HEK293 (cell line): Measurements from ENCODE around the gene TEDDM1.

ENCODE experiments used
- CTCF ChIP-seq: fragments of 450-650 bp; formaldehyde crosslinking; IDR thresholded peaks from 2 replicates; pipeline ENCODE4 v1.5.1; 2016; ENCODE audit warnings: missing biosample characterization, missing genetic modification characterization
- MEIS1 ChIP-seq: sonication (generic); formaldehyde crosslinking; IDR thresholded peaks from 2 replicates; pipeline ENCODE4 v1.8.1; 2022; ENCODE audit warnings: missing genetic modification reagents, mild to moderate bottlenecking, borderline replicate concordance
- PATZ1 ChIP-seq: fragments of 450-650 bp; formaldehyde crosslinking; IDR thresholded peaks from 2 replicates; pipeline ENCODE4 v1.5.1; 2016; ENCODE audit warnings: missing biosample characterization, missing genetic modification characterization
- PBX3 ChIP-seq: sonication (generic); formaldehyde crosslinking; IDR thresholded peaks from 2 replicates; pipeline ENCODE4 v1.8.1; 2022; ENCODE audit warnings: mild to moderate bottlenecking, moderate library complexity, missing genetic modification reagents
- SP2 ChIP-seq: fragments of 450-650 bp; formaldehyde crosslinking; IDR thresholded peaks from 2 replicates; pipeline ENCODE4 v1.5.1; 2016; ENCODE audit warnings: missing biosample characterization, missing genetic modification characterization
- ZBTB49 ChIP-seq: fragments of 450-650 bp; formaldehyde crosslinking; IDR thresholded peaks from 2 replicates; pipeline ENCODE4 v1.5.1; 2016; ENCODE audit warnings: missing biosample characterization, missing genetic modification characterization, low read depth
- ZFP3 ChIP-seq: fragments of 450-650 bp; formaldehyde crosslinking; IDR thresholded peaks from 2 replicates; pipeline ENCODE4 v1.5.1; 2016; ENCODE audit warnings: low read depth, missing biosample characterization, missing genetic modification characterization
- ZNF18 ChIP-seq: fragments of 450-650 bp; formaldehyde crosslinking; IDR thresholded peaks from 2 replicates; pipeline ENCODE4 v1.5.1; 2016; ENCODE audit warnings: missing biosample characterization, missing genetic modification characterization
- ZNF184 ChIP-seq: fragments of 450-650 bp; IDR thresholded peaks from 2 replicates; pipeline ENCODE4 v1.5.1; 2018; ENCODE audit warnings: missing biosample characterization, mild to moderate bottlenecking, missing genetic modification characterization
- ZNF19 ChIP-seq: fragments of 450-650 bp; formaldehyde crosslinking; IDR thresholded peaks from 2 replicates; pipeline ENCODE4; 2016; ENCODE audit warnings: missing biosample characterization, missing genetic modification characterization, low read depth
- ZNF366 ChIP-seq: fragments of 450-650 bp; formaldehyde crosslinking; conservative IDR thresholded peaks from 2 replicates; pipeline ENCODE4 v1.5.1; 2016; ENCODE audit warnings: missing biosample characterization, missing genetic modification characterization
- ZNF629 ChIP-seq: fragments of 450-650 bp; formaldehyde crosslinking; IDR thresholded peaks from 2 replicates; pipeline ENCODE4 v1.5.1; 2017; ENCODE audit warnings: missing biosample characterization, missing genetic modification characterization
- ZNF747 ChIP-seq: fragments of 450-650 bp; formaldehyde crosslinking; IDR thresholded peaks from 2 replicates; pipeline ENCODE4 v1.5.1; 2016; ENCODE audit warnings: missing biosample characterization, missing genetic modification characterization

GRCh38 chr1:182367926-182368325 lies 32.5 kb downstream of the TEDDM1 start:
- TF ChIP-seq ZNF366 (no peak), SP2 (no peak), ZNF747 (tag by site-specific recombination) (no peak), ZNF629 (tag by site-specific recombination) (no peak), ZNF18 (no peak), PBX3 (CRISPR knock-in tag) (no peak), CTCF (tag by site-specific recombination) (no peak), ZBTB49 (tag by site-specific recombination) (no peak), ZNF184 (no peak), PATZ1 (tag by site-specific recombination) (no peak), MEIS1 (CRISPR knock-in tag) (no peak), ZNF19 (tag by site-specific recombination) (no peak), ZFP3 (no peak)
